HUES6 (cell line): ENCODE measurements around the gene SLC17A5.

Experiments used
- H3K27ac ChIP-seq: 2 replicates; pipeline ENCODE4 v1.7.0; 2013; ENCODE audit warnings: low read depth, mild to moderate bottlenecking, low read length, inconsistent platforms
- H3K27me3 ChIP-seq: 2 replicates; pipeline ENCODE4 v1.6.1; 2013; ENCODE audit warnings: low read length; ENCODE audit not compliant: control insufficient read depth, insufficient read depth
- H3K36me3 ChIP-seq: 2 replicates; pipeline ENCODE4 v1.6.1; 2013; ENCODE audit warnings: low read length; ENCODE audit not compliant: control insufficient read depth, insufficient read depth
- H3K4me1 ChIP-seq: 2 replicates; pipeline ENCODE4 v1.6.1; 2013; ENCODE audit warnings: low read length; ENCODE audit not compliant: control insufficient read depth, insufficient read depth
- H3K4me3 ChIP-seq: 2 replicates; pipeline ENCODE4 v1.5.1; 2013; ENCODE audit warnings: low read depth, low read length
- H3K9ac ChIP-seq: one replicate; pipeline ENCODE4 v1.6.1; 2013; ENCODE audit warnings: mild to moderate bottlenecking, low read length
- H3K9me3 ChIP-seq: 2 replicates; pipeline ENCODE4 v1.6.1; 2013; ENCODE audit warnings: low read depth, low read length; ENCODE audit not compliant: control insufficient read depth, insufficient read depth

SLC17A5 gene

DNA sequence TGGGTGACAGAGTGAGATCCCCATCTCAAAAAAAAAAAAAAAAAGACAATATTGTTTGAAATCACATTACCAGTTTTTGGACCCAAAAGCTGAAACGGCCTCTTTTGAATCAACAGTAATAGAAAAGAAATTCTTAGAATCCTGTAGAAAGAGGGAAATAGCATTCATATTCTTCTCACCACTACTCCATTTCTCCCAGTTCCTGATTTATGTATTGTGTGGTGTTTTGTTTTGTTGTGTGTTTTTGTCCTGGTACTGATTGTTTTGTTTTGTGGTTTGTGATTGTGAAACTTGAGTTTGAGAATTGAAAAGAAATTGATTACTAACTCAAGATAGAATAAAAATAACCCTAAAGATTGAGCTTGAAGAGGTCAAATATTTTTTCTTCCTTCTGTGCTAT, 106.8 kb downstream of the SLC17A5 start:
- no peak overlapping the region for H3K4me3 ChIP-seq
- no peak overlapping the region for H3K27ac ChIP-seq
- H3K4me1 ChIP-seq, result no peaks in the 10 kb centered on the region; the same call in 1 of the 2 replicates
- H3K27me3 ChIP-seq, result no peaks in the 10 kb centered on the region
- no peaks in the 10 kb centered on the region for H3K36me3 ChIP-seq
- H3K9ac ChIP-seq, result no peak overlapping the region
- no peaks in the 10 kb centered on the region for H3K9me3 ChIP-seq
